ENCODE results near the gene ACBD6.

Gene ACBD6

DNA sequence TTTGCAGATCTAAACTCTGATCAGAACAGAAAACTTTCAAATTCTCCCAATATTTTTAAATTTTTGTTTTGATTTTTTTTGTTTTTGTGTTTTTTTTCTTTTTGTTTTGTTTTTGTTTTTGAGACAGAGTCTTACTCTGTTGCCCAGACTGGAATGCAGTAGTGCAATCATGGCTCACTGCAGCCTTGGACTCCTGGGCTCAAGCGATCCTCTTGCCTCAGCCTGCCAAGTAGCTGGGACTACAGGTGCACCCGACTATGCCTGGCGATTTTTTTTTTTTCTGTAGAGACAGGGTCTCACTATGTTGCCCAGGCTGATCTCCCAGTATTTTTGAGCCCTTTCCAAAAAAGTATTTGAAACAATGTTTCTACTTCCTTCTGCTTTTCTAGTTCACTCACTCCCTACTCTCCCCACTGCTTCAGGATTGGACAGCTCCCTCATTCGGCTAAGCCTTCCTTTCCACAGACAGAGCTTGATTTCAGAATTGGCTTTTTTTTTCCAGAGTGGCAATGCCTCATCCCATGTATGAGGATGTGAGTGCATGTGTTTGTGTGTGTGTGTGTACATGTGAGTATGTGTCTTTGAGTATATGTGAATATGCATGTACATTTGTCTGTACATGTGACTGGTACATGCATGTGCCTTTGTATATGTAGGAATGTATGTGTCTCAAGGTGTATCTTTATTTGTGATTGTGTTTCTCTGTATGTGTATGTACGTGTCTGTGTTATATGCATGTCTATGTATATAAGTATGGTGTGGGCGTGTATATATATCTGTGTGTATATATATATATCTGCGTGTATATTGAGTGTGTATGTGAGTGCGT lies 260.4 kb downstream of the ACBD6 start:
- no peak for DNase-seq (ENCODE audit: low read depth in 2 of 2)

- no peak for DNase-seq (ENCODE audit: low read depth in 2 of 2)
Measured at GRCh38 chr1:180239145-180240096, 263.0 kb downstream of the ACBD6 start.

DNA sequence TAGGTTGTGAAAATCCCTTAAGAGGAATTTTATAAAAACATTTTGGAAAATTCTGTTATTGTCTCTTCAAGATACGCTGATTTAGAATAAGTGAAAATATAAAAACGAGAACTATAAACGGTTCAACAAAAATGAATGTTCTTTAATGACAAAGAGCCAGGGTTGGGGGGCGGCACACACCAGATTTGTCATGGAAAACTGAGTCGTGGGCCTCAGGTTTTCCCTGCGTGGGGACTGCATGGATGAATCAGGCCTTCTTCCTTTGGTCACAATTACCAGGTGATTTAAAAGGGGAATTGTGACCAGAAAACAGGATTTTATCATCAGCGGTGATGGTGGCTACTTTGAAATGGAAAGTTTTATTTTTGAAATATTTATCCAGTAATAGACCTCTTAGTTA lies 263.7 kb downstream of the ACBD6 start:
- DNase-seq (ENCODE audit: low read depth in 2 of 2), result no peak

Data from stimulated activated CD4-positive, alpha-beta T cell treated with anti-CD3 and anti-CD28 coated beads, Interleukin-12 subunit alpha, Interleukin-12 subunit beta, amount 100 ng/mL, for 24 hours (primary cell).